Mesenchymal stem cell (in vitro differentiated cells and primary cell): Measurements from ENCODE around the gene GPR31.
"Not testable (repeated sequence)": the region's sequence is repeated elsewhere in the genome, so short reads cannot be mapped to it uniquely, and the experiment has no call there.

Experiments used
- DNase-seq: peaks from one replicate; pipeline ENCODE4 v3.0.0-alpha.2; 2013
- H2AFZ ChIP-seq: one replicate; pipeline ENCODE4 v1.6.1; 2013; ENCODE audit warnings: low read depth, mild to moderate bottlenecking, control low read depth, inconsistent platforms, low read length, moderate library complexity
- H2AK5ac ChIP-seq: 2 replicates; pipeline ENCODE4 v1.6.1; 2013; ENCODE audit warnings: low read length, moderate library complexity, mild to moderate bottlenecking, inconsistent platforms; ENCODE audit not compliant: severe bottlenecking
- H2BK120ac ChIP-seq: one replicate; pipeline ENCODE4 v1.6.1; 2013; ENCODE audit warnings: low read depth, mild to moderate bottlenecking, inconsistent platforms, low read length, moderate library complexity
- H2BK12ac ChIP-seq, 2 experiments: one replicate each; pipeline ENCODE4 v1.6.1; 2013; ENCODE audit warnings: inconsistent platforms in 2 of 2, low read length in 2 of 2, mild to moderate bottlenecking in 2 of 2, moderate library complexity in 2 of 2, control low read depth in 1 of 2
- H2BK15ac ChIP-seq: one replicate; pipeline ENCODE4 v1.6.1; 2013; ENCODE audit warnings: mild to moderate bottlenecking, low read depth, inconsistent platforms; ENCODE audit not compliant: poor library complexity, severe bottlenecking
- H2BK5ac ChIP-seq: 2 replicates; pipeline ENCODE4 v1.6.1; 2013; ENCODE audit warnings: low read depth, mild to moderate bottlenecking, low read length, control low read depth, inconsistent platforms; ENCODE audit not compliant: poor library complexity, severe bottlenecking
- H3K14ac ChIP-seq, 2 experiments: one replicate each; pipeline ENCODE4 v1.6.1; 2013; ENCODE audit warnings: inconsistent platforms in 2 of 2, low read length in 2 of 2, control low read depth in 1 of 2, mild to moderate bottlenecking in 1 of 2, moderate library complexity in 1 of 2
- H3K18ac ChIP-seq, 2 experiments: one replicate each; pipeline ENCODE4 v1.6.1; 2013; ENCODE audit warnings: inconsistent platforms in 2 of 2, low read length in 2 of 2, control low read depth in 1 of 2, low read depth in 1 of 2, mild to moderate bottlenecking in 1 of 2
- H3K23ac ChIP-seq, 2 experiments: one replicate each; pipeline ENCODE4 v1.6.1; 2013; ENCODE audit warnings: inconsistent platforms in 2 of 2, low read length in 2 of 2, mild to moderate bottlenecking in 2 of 2, moderate library complexity in 2 of 2, control low read depth in 1 of 2
- H3K27ac ChIP-seq: 2 replicates; pipeline ENCODE4 v1.5.1; 2013; ENCODE audit warnings: mild to moderate bottlenecking, moderate library complexity, low read length, control low read depth, inconsistent platforms; ENCODE audit not compliant: poor library complexity, severe bottlenecking
- H3K27me3 ChIP-seq, 2 experiments: 2 replicates each; pipeline versions ENCODE4 v1.6.1 to v1.7.0; 2013; ENCODE audit warnings: low read length in 2 of 2, mild to moderate bottlenecking in 2 of 2, moderate library complexity in 2 of 2, control low read depth in 1 of 2, inconsistent platforms in 1 of 2; ENCODE audit not compliant: control insufficient read depth in 1 of 2, insufficient read depth in 1 of 2
- H3K36me3 ChIP-seq, 2 experiments: 2 replicates each; pipeline versions ENCODE4 v1.6.1 to v1.7.0; 2013; ENCODE audit warnings: low read length in 2 of 2, control low read depth in 1 of 2, inconsistent platforms in 1 of 2, low read depth in 1 of 2, mild to moderate bottlenecking in 1 of 2; ENCODE audit not compliant: insufficient read depth in 2 of 2, control insufficient read depth in 1 of 2
- H3K4ac ChIP-seq, 2 experiments: one replicate each; pipeline ENCODE4 v1.6.1; 2013; ENCODE audit warnings: inconsistent platforms in 2 of 2, low read length in 2 of 2, mild to moderate bottlenecking in 2 of 2, moderate library complexity in 2 of 2, control low read depth in 1 of 2, low read depth in 1 of 2
- H3K4me1 ChIP-seq: 2 replicates; pipeline ENCODE4 v1.6.1; 2013; ENCODE audit warnings: low read depth, low read length, control low read depth; ENCODE audit not compliant: control insufficient read depth, insufficient read depth
- H3K4me2 ChIP-seq: 2 replicates; pipeline ENCODE4 v1.6.1; 2013; ENCODE audit warnings: low read length, mild to moderate bottlenecking, inconsistent platforms; ENCODE audit not compliant: poor library complexity, severe bottlenecking
- H3K4me3 ChIP-seq, 2 experiments: 2 replicates each; pipeline versions ENCODE4 v1.5.1 to v1.7.0; 2013; ENCODE audit warnings: low read length in 2 of 2, mild to moderate bottlenecking in 2 of 2, control low read depth in 1 of 2, low read depth in 1 of 2; ENCODE audit not compliant: insufficient read depth in 1 of 2
- H3K79me1 ChIP-seq: replicated peaks from 2 replicates; pipeline ENCODE4 v1.6.1; 2013; ENCODE audit warnings: mild to moderate bottlenecking, control low read depth, low read length, inconsistent platforms; ENCODE audit not compliant: poor library complexity, severe bottlenecking
- H3K9ac ChIP-seq: 2 replicates; pipeline ENCODE4 v1.7.0; 2013; ENCODE audit warnings: mild to moderate bottlenecking, low read length, moderate library complexity
- H3K9me3 ChIP-seq: 2 replicates; pipeline ENCODE4 v1.7.0; 2013; ENCODE audit warnings: mild to moderate bottlenecking, low read length; ENCODE audit not compliant: control insufficient read depth
- H4K8ac ChIP-seq: one replicate; pipeline ENCODE4 v1.6.1; 2013; ENCODE audit warnings: inconsistent platforms, mild to moderate bottlenecking, low read length, moderate library complexity
- H4K91ac ChIP-seq: one replicate; pipeline ENCODE4 v1.6.1; 2013; ENCODE audit warnings: mild to moderate bottlenecking, low read length, inconsistent platforms
- WGBS: methylation state at CpG from one replicate; pipeline ENCODE4 v1.1.7; 2013; ENCODE audit warnings: mixed read lengths; 5-methylcytosine and 5-hydroxymethylcytosine counted together

Gene GPR31

DNA sequence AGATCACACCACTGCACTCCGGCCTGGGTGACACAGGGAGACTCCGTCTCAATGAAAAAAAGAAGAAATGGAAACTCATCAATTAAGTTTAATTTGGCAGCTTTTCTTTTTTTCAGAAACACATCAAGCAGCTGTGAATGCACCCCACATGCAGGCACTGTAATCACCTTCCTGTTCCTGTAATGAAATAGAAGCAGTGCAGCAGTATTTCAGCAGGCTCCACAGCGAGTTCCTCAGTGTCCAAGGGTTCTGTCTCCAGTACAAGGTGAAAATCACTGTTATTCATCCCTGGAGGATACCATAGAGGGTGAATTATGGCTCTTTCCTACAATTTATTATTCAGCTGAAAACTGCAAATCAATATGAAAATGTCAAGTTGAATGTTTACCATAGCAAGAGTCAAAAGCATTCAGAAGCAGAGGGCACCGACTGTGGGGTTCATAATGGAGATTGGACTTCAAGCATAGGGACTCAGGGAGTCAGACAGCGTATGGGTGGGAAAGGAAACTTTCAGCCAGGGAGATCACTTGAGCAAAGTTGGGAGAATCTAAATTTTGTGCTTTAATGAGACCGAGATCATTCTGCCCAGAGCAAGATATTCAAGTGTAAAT is 35.8 kb upstream of the GPR31 start:
- not testable (repeated sequence) for H3K27me3 ChIP-seq, H4K91ac ChIP-seq, H3K18ac ChIP-seq, H3K4ac ChIP-seq, H3K23ac ChIP-seq, H2AFZ ChIP-seq, H3K9ac ChIP-seq, H3K14ac ChIP-seq, H3K9me3 ChIP-seq, H3K79me1 ChIP-seq, H2BK5ac ChIP-seq, H3K36me3 ChIP-seq, H3K27ac ChIP-seq, H2BK15ac ChIP-seq, H4K8ac ChIP-seq, H3K4me1 ChIP-seq, H3K4me2 ChIP-seq, H2BK12ac ChIP-seq, DNase-seq, H2AK5ac ChIP-seq, H3K4me3 ChIP-seq, H2BK120ac ChIP-seq
- 95% methylated on average over 4 of the region's 6 CpGs for whole genome bisulfite sequencing

DNA sequence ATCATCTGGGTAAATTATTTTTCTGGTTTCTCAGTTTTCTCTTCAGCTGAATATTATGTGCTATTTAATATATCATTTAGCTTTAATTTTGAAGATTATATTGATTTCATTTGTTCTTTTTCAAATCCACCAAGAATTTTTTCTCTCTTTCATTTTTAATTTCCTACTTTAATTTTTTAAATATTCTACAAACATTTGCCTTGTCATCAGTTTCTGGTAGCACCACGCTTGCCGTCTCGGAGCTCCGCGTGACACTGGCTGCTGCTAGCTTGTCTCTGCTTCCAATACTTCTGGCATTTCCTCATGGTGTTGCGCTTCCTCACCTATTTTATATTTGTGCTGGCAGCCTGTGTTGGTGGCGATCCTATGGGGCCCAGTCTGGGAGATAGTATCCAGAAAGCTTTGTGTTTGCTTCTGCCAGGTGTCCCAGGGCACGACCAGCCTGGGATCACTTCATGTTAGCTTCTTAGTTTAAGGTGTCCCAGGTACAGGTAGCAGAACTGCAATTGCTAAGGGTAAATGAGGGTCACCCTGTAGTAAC is 33.3 kb upstream of the GPR31 start:
- WGBS = 93% methylated on average over 6 of the region's 8 CpGs
- not testable (repeated sequence) for H2AK5ac ChIP-seq, H3K4me2 ChIP-seq, H3K36me3 ChIP-seq, H3K18ac ChIP-seq, H2BK120ac ChIP-seq, H2AFZ ChIP-seq, H3K27ac ChIP-seq, H3K23ac ChIP-seq, H3K4me1 ChIP-seq, H4K91ac ChIP-seq, H2BK15ac ChIP-seq, H3K4ac ChIP-seq, DNase-seq, H3K14ac ChIP-seq, H3K4me3 ChIP-seq, H3K79me1 ChIP-seq, H4K8ac ChIP-seq, H3K27me3 ChIP-seq, H3K9me3 ChIP-seq, H2BK5ac ChIP-seq, H3K9ac ChIP-seq, H2BK12ac ChIP-seq

DNA sequence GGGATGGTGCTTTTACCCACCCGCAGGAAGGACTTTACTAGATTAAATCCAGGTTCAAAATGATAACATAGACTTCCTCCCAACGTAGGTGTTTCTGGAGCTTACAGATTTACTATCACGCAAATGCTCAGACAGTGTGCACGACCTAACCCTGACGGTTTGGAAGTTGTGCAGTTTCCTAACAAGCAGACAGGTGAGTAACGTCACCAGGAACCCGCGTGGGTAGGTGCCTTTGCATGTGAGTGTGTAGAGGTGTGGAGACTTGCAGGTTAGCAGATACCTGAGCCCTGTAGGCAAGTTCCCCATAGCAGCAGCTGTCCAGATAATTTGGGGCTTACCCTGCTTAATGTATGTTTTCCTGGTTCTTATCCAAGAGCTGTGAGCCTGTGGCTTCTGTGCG is 29.5 kb upstream of the GPR31 start:
- H3K79me1 ChIP-seq, H3K36me3 ChIP-seq, H2AFZ ChIP-seq, H2BK120ac ChIP-seq, H3K23ac ChIP-seq, H2BK12ac ChIP-seq, H2AK5ac ChIP-seq, H3K9me3 ChIP-seq, H3K4me2 ChIP-seq, H3K4me1 ChIP-seq, H3K14ac ChIP-seq, H4K8ac ChIP-seq, H3K27me3 ChIP-seq, DNase-seq, H2BK5ac ChIP-seq, H2BK15ac ChIP-seq, H4K91ac ChIP-seq, H3K9ac ChIP-seq, H3K27ac ChIP-seq, H3K4ac ChIP-seq, H3K4me3 ChIP-seq, H3K18ac ChIP-seq: not testable (repeated sequence)
- WGBS = 91% methylated on average over 8 of the region's 9 CpGs

DNA sequence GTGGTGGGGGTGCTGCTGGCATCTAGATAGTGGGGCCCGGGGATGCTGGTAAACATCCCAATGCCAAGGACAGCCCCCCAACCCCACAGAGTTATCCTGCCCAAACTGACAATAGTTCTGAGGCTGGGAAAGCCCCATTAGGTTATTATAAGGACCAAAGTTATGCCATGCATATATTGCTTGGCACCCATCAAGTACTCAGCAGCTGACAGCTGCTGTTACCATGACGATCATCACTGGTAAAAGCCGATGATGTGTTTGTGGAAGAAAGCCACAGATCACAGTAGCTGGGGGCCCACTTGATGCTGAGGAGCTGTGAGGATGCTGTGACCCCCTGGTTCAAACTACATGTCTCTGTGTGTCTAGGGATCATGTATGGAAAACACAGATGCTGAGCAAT is 27.3 kb upstream of the GPR31 start:
- H3K4me1 ChIP-seq, H2BK12ac ChIP-seq, H3K9ac ChIP-seq, H3K14ac ChIP-seq, H3K23ac ChIP-seq, H2BK15ac ChIP-seq, H3K9me3 ChIP-seq, H3K4ac ChIP-seq, H3K79me1 ChIP-seq, H3K27me3 ChIP-seq, H3K27ac ChIP-seq, H4K8ac ChIP-seq, H2BK120ac ChIP-seq, H3K4me2 ChIP-seq, H2BK5ac ChIP-seq, H2AFZ ChIP-seq, H3K4me3 ChIP-seq, DNase-seq, H3K18ac ChIP-seq, H4K91ac ChIP-seq, H3K36me3 ChIP-seq, H2AK5ac ChIP-seq: not testable (repeated sequence)
- WGBS = 100% methylated on average over 1 of the region's 3 CpGs
